ENCODE measurements around the gene LCN6. TPM values are rescaled to one million over a fixed set of nuclear protein-coding genes. Genes with fewer than 3 reads are reported as not detected.
A peak's percentile ranks its signal among the peaks of the same experiment; 100 is the strongest.

Gene LCN6
- total and polyA plus RNA-seq, 9 of the 15 experiments (the other 6 are each of a cell fraction or from before 2014, with no cell fraction given) = 0.10 to 0.45 (median 0.37) TPM; not detected in 5

DNA sequence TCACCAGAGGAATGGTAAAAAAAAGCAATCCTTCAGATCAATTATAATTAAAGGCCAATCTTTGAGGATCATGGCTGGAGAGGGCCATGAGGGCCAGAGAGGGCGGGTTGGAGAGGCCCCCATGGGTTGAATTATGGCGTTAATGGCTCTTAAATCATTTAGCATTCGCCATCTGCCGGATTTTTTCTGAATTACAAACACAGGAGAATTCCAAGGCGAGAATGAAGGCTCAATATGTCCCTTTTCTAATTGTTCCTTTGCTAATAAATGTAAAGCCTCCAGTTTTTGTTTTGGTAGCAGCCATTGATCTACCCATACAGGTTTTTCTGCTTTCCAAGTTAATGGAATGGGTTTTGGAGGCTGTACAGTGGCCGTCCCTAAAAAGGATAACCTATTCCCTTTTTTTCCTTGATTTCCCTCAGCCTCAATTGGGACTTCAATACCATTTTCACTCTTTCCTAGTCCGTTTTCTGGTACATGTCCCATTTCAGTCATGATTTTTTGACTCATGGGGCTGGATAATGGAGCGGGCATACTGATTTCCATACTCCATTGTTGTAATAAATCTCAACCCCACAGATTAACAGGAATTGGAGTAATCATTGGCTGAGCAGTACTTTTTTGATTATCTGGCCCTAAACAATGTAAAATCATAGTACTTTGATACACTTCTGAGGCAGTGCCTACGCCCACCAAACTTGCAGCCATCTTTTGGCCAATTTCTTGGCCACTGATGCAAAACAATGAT lies 36.1 kb upstream of the LCN6 start (continued):
- TF ChIP-seq, protein P1, sequence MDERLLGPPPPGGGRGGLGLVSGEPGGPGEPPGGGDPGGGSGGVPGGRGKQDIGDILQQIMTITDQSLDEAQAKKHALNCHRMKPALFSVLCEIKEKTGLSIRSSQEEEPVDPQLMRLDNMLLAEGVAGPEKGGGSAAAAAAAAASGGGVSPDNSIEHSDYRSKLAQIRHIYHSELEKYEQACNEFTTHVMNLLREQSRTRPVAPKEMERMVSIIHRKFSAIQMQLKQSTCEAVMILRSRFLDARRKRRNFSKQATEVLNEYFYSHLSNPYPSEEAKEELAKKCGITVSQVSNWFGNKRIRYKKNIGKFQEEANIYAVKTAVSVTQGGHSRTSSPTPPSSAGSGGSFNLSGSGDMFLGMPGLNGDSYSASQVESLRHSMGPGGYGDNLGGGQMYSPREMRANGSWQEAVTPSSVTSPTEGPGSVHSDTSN (CRISPR knock-in tag; IDR thresholded peaks at IDR 0.05; ENCODE audit: low read depth) = no peak
- TF ChIP-seq, protein P1 (tag; conservative IDR thresholded peaks at IDR 0.05; ENCODE audit: low read depth) = peak; percentile 78
- no peak for TF ChIP-seq ZNF324 (CRISPR knock-in tag; IDR thresholded peaks at IDR 0.05)
- TF ChIP-seq, protein P2, sequence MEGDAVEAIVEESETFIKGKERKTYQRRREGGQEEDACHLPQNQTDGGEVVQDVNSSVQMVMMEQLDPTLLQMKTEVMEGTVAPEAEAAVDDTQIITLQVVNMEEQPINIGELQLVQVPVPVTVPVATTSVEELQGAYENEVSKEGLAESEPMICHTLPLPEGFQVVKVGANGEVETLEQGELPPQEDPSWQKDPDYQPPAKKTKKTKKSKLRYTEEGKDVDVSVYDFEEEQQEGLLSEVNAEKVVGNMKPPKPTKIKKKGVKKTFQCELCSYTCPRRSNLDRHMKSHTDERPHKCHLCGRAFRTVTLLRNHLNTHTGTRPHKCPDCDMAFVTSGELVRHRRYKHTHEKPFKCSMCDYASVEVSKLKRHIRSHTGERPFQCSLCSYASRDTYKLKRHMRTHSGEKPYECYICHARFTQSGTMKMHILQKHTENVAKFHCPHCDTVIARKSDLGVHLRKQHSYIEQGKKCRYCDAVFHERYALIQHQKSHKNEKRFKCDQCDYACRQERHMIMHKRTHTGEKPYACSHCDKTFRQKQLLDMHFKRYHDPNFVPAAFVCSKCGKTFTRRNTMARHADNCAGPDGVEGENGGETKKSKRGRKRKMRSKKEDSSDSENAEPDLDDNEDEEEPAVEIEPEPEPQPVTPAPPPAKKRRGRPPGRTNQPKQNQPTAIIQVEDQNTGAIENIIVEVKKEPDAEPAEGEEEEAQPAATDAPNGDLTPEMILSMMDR (IDR thresholded peaks at IDR 0.05 in 2 of 3, conservative IDR thresholded peaks at IDR 0.05 in 1 of 3; ENCODE audit: insufficient read depth in 2 of 3, low read depth in 1 of 3, low read length in 3 of 3) = peak; percentile 50 to 62 (median 54)
- TF ChIP-seq RAD21 (CRISPR knock-in tag; conservative IDR thresholded peaks at IDR 0.05 in 1 of 2, IDR thresholded peaks at IDR 0.05 in 1 of 2) = peak; percentile 63 to 73
- TF ChIP-seq, protein P3, sequence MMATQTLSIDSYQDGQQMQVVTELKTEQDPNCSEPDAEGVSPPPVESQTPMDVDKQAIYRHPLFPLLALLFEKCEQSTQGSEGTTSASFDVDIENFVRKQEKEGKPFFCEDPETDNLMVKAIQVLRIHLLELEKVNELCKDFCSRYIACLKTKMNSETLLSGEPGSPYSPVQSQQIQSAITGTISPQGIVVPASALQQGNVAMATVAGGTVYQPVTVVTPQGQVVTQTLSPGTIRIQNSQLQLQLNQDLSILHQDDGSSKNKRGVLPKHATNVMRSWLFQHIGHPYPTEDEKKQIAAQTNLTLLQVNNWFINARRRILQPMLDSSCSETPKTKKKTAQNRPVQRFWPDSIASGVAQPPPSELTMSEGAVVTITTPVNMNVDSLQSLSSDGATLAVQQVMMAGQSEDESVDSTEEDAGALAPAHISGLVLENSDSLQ (IDR thresholded peaks at IDR 0.05) = no peak
- TF ChIP-seq PTTG1 (tag; IDR thresholded peaks at IDR 0.05; ENCODE audit: low read depth) = 0 out of 2 replicates have a peak, but pooled peaks have one; percentile 58
- no peak for TF ChIP-seq TAL1 (IDR thresholded peaks at IDR 0.05)
- TF ChIP-seq RHOXF2B (CRISPR knock-in tag; conservative IDR thresholded peaks at IDR 0.05) = no peak
- TF ChIP-seq, protein P4, sequence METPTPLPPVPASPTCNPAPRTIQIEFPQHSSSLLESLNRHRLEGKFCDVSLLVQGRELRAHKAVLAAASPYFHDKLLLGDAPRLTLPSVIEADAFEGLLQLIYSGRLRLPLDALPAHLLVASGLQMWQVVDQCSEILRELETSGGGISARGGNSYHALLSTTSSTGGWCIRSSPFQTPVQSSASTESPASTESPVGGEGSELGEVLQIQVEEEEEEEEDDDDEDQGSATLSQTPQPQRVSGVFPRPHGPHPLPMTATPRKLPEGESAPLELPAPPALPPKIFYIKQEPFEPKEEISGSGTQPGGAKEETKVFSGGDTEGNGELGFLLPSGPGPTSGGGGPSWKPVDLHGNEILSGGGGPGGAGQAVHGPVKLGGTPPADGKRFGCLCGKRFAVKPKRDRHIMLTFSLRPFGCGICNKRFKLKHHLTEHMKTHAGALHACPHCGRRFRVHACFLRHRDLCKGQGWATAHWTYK (CRISPR knock-in tag; IDR thresholded peaks at IDR 0.05) = 0 out of 2 replicates have a peak, but pooled peaks have one; percentile 16
- no peak for TF ChIP-seq PHF20 (IDR thresholded peaks at IDR 0.05; ENCODE audit: partially characterized antibody)
- TF ChIP-seq ZKSCAN8 (CRISPR knock-in tag; IDR thresholded peaks at IDR 0.05) = 0 out of 2 replicates have a peak, but pooled peaks have one; percentile 34
- no peak for TF ChIP-seq ZNF282 (CRISPR knock-in tag; IDR thresholded peaks at IDR 0.05)

All from K562 (cell line).